Measurements from ENCODE around the gene THTPA.
"Not testable (repeated sequence)": the region's sequence is repeated elsewhere in the genome, so short reads cannot be mapped to it uniquely, and the experiment has no call there.

Gene THTPA

GRCh38 chr14:23584527-23585203, 28.6 kb downstream of the THTPA start:
- DNase-seq: not testable (repeated sequence)

- peak; percentile 87 for DNase-seq
These were observed 33.0 kb downstream of the THTPA start for GRCh38 chr14:23588884-23589598.

GRCh38 chr14:23589606-23590005, 33.5 kb downstream of the THTPA start:
- no peak for DNase-seq

GRCh38 chr14:23590198-23590597, 34.1 kb downstream of the THTPA start:
- no peak for DNase-seq

- not testable (repeated sequence) for DNase-seq
These were observed 38.1 kb downstream of the THTPA start for GRCh38 chr14:23594191-23594590.

- DNase-seq: no peak
These were observed 44.2 kb downstream of the THTPA start for GRCh38 chr14:23600322-23600707.

GRCh38 chr14:23600806-23601205, 44.7 kb downstream of the THTPA start:
- DNase-seq: no peak

- no peak for DNase-seq
These were observed 45.4 kb downstream of the THTPA start for GRCh38 chr14:23601424-23601823.

- DNase-seq: no peak
These were observed 45.7 kb downstream of the THTPA start for GRCh38 chr14:23601845-23602180.

GRCh38 chr14:23602181-23603095, 46.4 kb downstream of the THTPA start:
- DNase-seq: no peak

GRCh38 chr14:23603103-23603502, 47.0 kb downstream of the THTPA start:
- no peak for DNase-seq

GRCh38 chr14:23604148-23604547, 48.1 kb downstream of the THTPA start:
- no peak for DNase-seq

GRCh38 chr14:23604675-23605170, 48.7 kb downstream of the THTPA start:
- DNase-seq: no peak

- DNase-seq: no peak
These were observed 50.0 kb downstream of the THTPA start for GRCh38 chr14:23605931-23606585.

GRCh38 chr14:23608454-23608853, 52.4 kb downstream of the THTPA start:
- no peak for DNase-seq

GRCh38 chr14:23609001-23609400, 52.9 kb downstream of the THTPA start:
- no peak for DNase-seq

GRCh38 chr14:23609411-23610089, 53.5 kb downstream of the THTPA start:
- DNase-seq: not testable (repeated sequence)
